Adrenal gland (tissue), 12 donors: ENCODE data around the gene CFAP45. TPM values are rescaled to one million over a fixed set of nuclear protein-coding genes. Genes with fewer than 3 reads are reported as not detected.
A peak's percentile ranks its signal among the peaks of the same experiment; 100 is the strongest.

ENCODE experiments used
- DNase-seq, 7 donors: peaks; one replicate each; pipeline ENCODE4 v3.0.0-alpha.2; 2019 to 2020
- H3K27ac ChIP-seq, 5 donors: fragments of 200-600 bp; sonication (generic) in 4 of 5; 1 replicate in 3 of 5; 2 replicates in 2 of 5; pipeline versions ENCODE4 v1.5.1 to v1.8.0; 2016 to 2020; ENCODE audit warnings: mild to moderate bottlenecking in 1 of 5
- H3K27me3 ChIP-seq: fragments of 200-600 bp; 2 replicates; pipeline ENCODE4 v1.8.0; 2021
- H3K36me3 ChIP-seq, 2 donors: fragments of 200-600 bp; replicated peaks in 1 of 2; 1 replicate in 1 of 2; 2 replicates in 1 of 2; pipeline versions ENCODE4 v1.5.1 to v1.8.0; 2018 to 2022
- H3K4me1 ChIP-seq, 2 donors: fragments of 200-600 bp; replicated peaks in 1 of 2; 1 replicate in 1 of 2; 2 replicates in 1 of 2; pipeline versions ENCODE4 v1.5.1 to v1.8.0; 2018 to 2021
- H3K4me3 ChIP-seq, 4 donors: fragments of 200-600 bp; sonication (generic) in 3 of 4; one replicate each; pipeline ENCODE4 v1.5.1; 2016 to 2018
- H3K9me3 ChIP-seq, 3 donors: fragments of 200-600 bp; sonication (generic) in 1 of 3; replicated peaks in 1 of 3; 1 replicate in 2 of 3; 2 replicates in 1 of 3; pipeline versions ENCODE4 v1.5.1 to v1.8.0; 2016 to 2021
- CTCF ChIP-seq, 6 experiments: fragments of 450-650 bp in 4 of 6; fragments of 200-600 bp in 2 of 6; sonication (generic) in 1 of 6; IDR thresholded peaks; 1 replicate in 5 of 6; 2 replicates in 1 of 6; pipeline versions ENCODE4 v1.5.1 to v1.8.0; 2016 to 2021; ENCODE audit warnings: antibody characterized with exemption in 6 of 6, mild to moderate bottlenecking in 2 of 6, moderate library complexity in 1 of 6
- POLR2A ChIP-seq, 2 donors: fragments of 450-650 bp; IDR thresholded peaks; one replicate each; pipeline ENCODE4 v1.6.1; 2017; ENCODE audit warnings: antibody characterized with exemption in 2 of 2, mild to moderate bottlenecking in 2 of 2, moderate library complexity in 1 of 2
- WGBS, 4 donors: extraction: QIAGEN DNeasy Blood & Tissue Kit in 2 of 4; methylation state at CpG; one replicate each; pipeline versions ENCODE4 v1.1.5 to v1.1.7; 2013 to 2017; 5-methylcytosine and 5-hydroxymethylcytosine counted together
- intact Hi-C, 2 donors: fragments of 100-400 bp; cut with DNase I; formaldehyde crosslinking; loops; one replicate each; pipeline versions ENCODE4 v1.14.1 to v1.15.0; 2022 to 2023
- polyA plus RNA-seq, 3 donors: library from polyadenylated mRNA; stranded (reverse); fragments of 200-250 nt in 2 of 3; fragments of 350-450 nt in 1 of 3; fragmentation: Illumina TruSeq in 1 of 3; extraction: RNeasy Lipid Tissue Mini Kit (QIAGEN cat#74804) in 1 of 3; gene quantifications; one replicate each; pipeline ENCODE4 v1.2.3, GENCODE V29; 2013 to 2014
- total RNA-seq, 9 donors: library from RNA; depleted of rRNA in 4 of 9; stranded (reverse); fragments of >200 nt in 4 of 9; fragments of 120-200 nt in 1 of 9; fragmentation: NEBNext Ultra II Directional in 1 of 9; extraction: Animal tissue kit (Norgen Biotek cat#: 25700) in 1 of 9; gene quantifications; one replicate each; pipeline versions ENCODE4 v1.1.0 to v1.2.4, GENCODE V29; 2013 to 2023
- donor health status: healthy with polysubstance abuse.
- donor health status: Bipolar disorder and iron deficiency.
- donor health status: DM: yes; HTN: yes; CAD: no.
- donor health status: DM: no; HTN: no; CAD: no.
- donor health status: DM: no; HTN: no; CAD: no.
- donor health status: DM: yes; HTN: yes; CAD: no.

Gene CFAP45
- total and polyA plus RNA-seq, 12 donors = 0.14 to 0.81 (median 0.35) TPM; not detected in 6

GRCh38 chr1:159938211-159938852, 38.4 kb upstream of the CFAP45 start:
- no peaks in the 10 kb centered on the region for H3K36me3 ChIP-seq
- intact Hi-C loops = no loop called here
- peaks cover 0 to 5% of the 10 kb centered on the region in 2 donors for H3K4me1 ChIP-seq
- 49 to 72% (median 63%) methylated on average over 5 to 7 of the region's 7 CpGs for WGBS, 4 donors
- H3K27me3 ChIP-seq = peaks cover 17% of the 10 kb centered on the region
- no peak overlapping the region for H3K4me3 ChIP-seq
- DNase-seq = no peak
- H3K27ac ChIP-seq = no peak overlapping the region
- TF ChIP-seq CTCF (IDR thresholded peaks at IDR 0.05) (no peak), POLR2A (IDR thresholded peaks at IDR 0.05) (no peak)
- H3K9me3 ChIP-seq = no peaks in the 10 kb centered on the region

- intact Hi-C loops = no loop called here
- no peaks in the 10 kb centered on the region for H3K36me3 ChIP-seq
- TF ChIP-seq POLR2A (IDR thresholded peaks at IDR 0.05) (no peak), CTCF (IDR thresholded peaks at IDR 0.05) (no peak)
- H3K4me1 ChIP-seq = peaks cover 0 to 5% of the 10 kb centered on the region in 2 donors
- no peaks in the 10 kb centered on the region for H3K9me3 ChIP-seq
- H3K27ac ChIP-seq = no peak overlapping the region
- WGBS, 4 donors = 38 to 51% (median 43%) methylated on average over 4 of the region's 4 CpGs
- H3K27me3 ChIP-seq = peaks cover 11% of the 10 kb centered on the region
- no peak overlapping the region for H3K4me3 ChIP-seq
- DNase-seq = no peak
These were observed 37.2 kb upstream of the CFAP45 start for GRCh38 chr1:159937054-159937750.

- Histone ChIP-seq H3K27me3 (peaks cover 11% of the 10 kb centered on the region), H3K4me3 (no peak overlapping the region), H3K4me1 (peaks cover 0 to 5% of the 10 kb centered on the region in 2 donors), H3K36me3 (no peaks in the 10 kb centered on the region), H3K27ac (no peak overlapping the region), H3K9me3 (no peaks in the 10 kb centered on the region)
- TF ChIP-seq CTCF (IDR thresholded peaks at IDR 0.05) (peak; percentile 94 to 98 (median 97)), POLR2A (IDR thresholded peaks at IDR 0.05) (no peak)
- intact Hi-C loops = loop anchor here in 1 of 2 donors (1.0 kb wide), 1 partner anchor 71 kb away; no protein-coding TSS in a partner anchor
- WGBS, 4 donors = 25 to 64% (median 29%) methylated on average over 5 to 16 of the region's 16 CpGs
- DNase-seq = peak; percentile 60 to 80 (median 66)
These were observed 36.4 kb upstream of the CFAP45 start for GRCh38 chr1:159936273-159936904.

GRCh38 chr1:159935719-159936272, 35.8 kb upstream of the CFAP45 start:
- WGBS, 4 donors = 60 to 71% (median 61%) methylated on average over 4 of the region's 4 CpGs
- intact Hi-C loops = loop anchor here in 1 of 2 donors (1.0 kb wide), 1 partner anchor 72 kb away; no protein-coding TSS in a partner anchor

More at GRCh38 chr1:159935719-159936272, 35.8 kb upstream of the CFAP45 start:
- Histone ChIP-seq H3K4me1 (peaks cover 0 to 5% of the 10 kb centered on the region in 2 donors), H3K36me3 (no peaks in the 10 kb centered on the region), H3K9me3 (no peaks in the 10 kb centered on the region), H3K4me3 (no peak overlapping the region), H3K27me3 (peaks cover 11% of the 10 kb centered on the region), H3K27ac (no peak overlapping the region)
- no peak for DNase-seq
- TF ChIP-seq POLR2A (IDR thresholded peaks at IDR 0.05) (no peak), CTCF (IDR thresholded peaks at IDR 0.05) (no peak)
